GM10266 (cell line): ENCODE results near the gene OLFML3.

ENCODE experiments used
- DNase-seq: peaks from one replicate; pipeline ENCODE4 v3.0.0; 2012; ENCODE audit errors: extremely low spot score
- CTCF ChIP-seq: IDR thresholded peaks from 2 replicates; pipeline ENCODE4 v1.5.1; 2012; ENCODE audit warnings: mild to moderate bottlenecking, low read depth; ENCODE audit not compliant: control insufficient read depth, insufficient read depth; ENCODE audit errors: missing control alignments

The OLFML3 gene

GRCh38 chr1:113950908-113951307 is 28.4 kb upstream of the OLFML3 start:
- no peak for DNase-seq
- TF ChIP-seq CTCF, result no peak

- no peak for DNase-seq
- TF ChIP-seq CTCF, result no peak
Observed at GRCh38 chr1:113951719-113952118, 27.6 kb upstream of the OLFML3 start.

GRCh38 chr1:113957984-113958383 is 21.3 kb upstream of the OLFML3 start:
- no peak for TF ChIP-seq CTCF
- no peak for DNase-seq

GRCh38 chr1:113958691-113959090 is 20.6 kb upstream of the OLFML3 start:
- DNase-seq, result no peak

GRCh38 chr1:113963281-113963906 is 15.9 kb upstream of the OLFML3 start:
- no peak for TF ChIP-seq CTCF
- DNase-seq, result no peak

More at GRCh38 chr1:113958691-113959090, 20.6 kb upstream of the OLFML3 start:
- no peak for TF ChIP-seq CTCF

- TF ChIP-seq CTCF, result no peak
- no peak for DNase-seq
Observed at GRCh38 chr1:113965703-113966412, 13.4 kb upstream of the OLFML3 start.

GRCh38 chr1:113972954-113973353 is 6.3 kb upstream of the OLFML3 start:
- TF ChIP-seq CTCF, result no peak
- no peak for DNase-seq
